ENCODE data around the gene CACNB2. TPM values are rescaled to one million over a fixed set of nuclear protein-coding genes. Genes with fewer than 3 reads are reported as not detected.
A peak's percentile ranks its signal among the peaks of the same experiment; 100 is the strongest.

Gene CACNB2
- 100 to 1,000 TPM in 1 of 4 donors, 10 to 100 TPM in 3; 73.5 to 108 (median 87.2) TPM for total RNA-seq

GRCh38 chr10:18140149-18140956, at the start of gene CACNB2:
CACNB2 (plus strand) TSS chr10:18140424.
- intact Hi-C loops (cut with DNase I), result loop anchor here (5.0 kb wide), 2 partner anchors 62 to 77 kb away; no protein-coding TSS in a partner anchor
- Histone ChIP-seq H3K4me3 (peak within 1 kb of the TSS; percentile 76 to 88 (median 82)), H3K4me1 (peaks cover 20 to 42% (median 41%) of the 10 kb centered on the region in 4 donors), H3K9me3 (no peaks in the 10 kb centered on the region), H3K27me3 (peaks cover 0 to 14% (median 0%) of the 10 kb centered on the region in 4 donors), H3K27ac (replicated peaks in 1 of 4) (peak within 1 kb of the TSS; percentile 96 to 98 (median 97)), H3K36me3 (no peaks in the 10 kb centered on the region)
- TF ChIP-seq POLR2A (IDR thresholded peaks at IDR 0.05; ENCODE audit: low read depth), result peak; percentile 26
- peak; percentile 64 to 91 for TF ChIP-seq POLR2AphosphoS5 (IDR thresholded peaks at IDR 0.05)
- TF ChIP-seq, protein P1, sequence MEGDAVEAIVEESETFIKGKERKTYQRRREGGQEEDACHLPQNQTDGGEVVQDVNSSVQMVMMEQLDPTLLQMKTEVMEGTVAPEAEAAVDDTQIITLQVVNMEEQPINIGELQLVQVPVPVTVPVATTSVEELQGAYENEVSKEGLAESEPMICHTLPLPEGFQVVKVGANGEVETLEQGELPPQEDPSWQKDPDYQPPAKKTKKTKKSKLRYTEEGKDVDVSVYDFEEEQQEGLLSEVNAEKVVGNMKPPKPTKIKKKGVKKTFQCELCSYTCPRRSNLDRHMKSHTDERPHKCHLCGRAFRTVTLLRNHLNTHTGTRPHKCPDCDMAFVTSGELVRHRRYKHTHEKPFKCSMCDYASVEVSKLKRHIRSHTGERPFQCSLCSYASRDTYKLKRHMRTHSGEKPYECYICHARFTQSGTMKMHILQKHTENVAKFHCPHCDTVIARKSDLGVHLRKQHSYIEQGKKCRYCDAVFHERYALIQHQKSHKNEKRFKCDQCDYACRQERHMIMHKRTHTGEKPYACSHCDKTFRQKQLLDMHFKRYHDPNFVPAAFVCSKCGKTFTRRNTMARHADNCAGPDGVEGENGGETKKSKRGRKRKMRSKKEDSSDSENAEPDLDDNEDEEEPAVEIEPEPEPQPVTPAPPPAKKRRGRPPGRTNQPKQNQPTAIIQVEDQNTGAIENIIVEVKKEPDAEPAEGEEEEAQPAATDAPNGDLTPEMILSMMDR (IDR thresholded peaks at IDR 0.05), result peak; percentile 8 to 22 (median 11)
- no peak for TF ChIP-seq EP300 (IDR thresholded peaks at IDR 0.05)
- 2% methylated on average over 9 of the region's 100 CpGs for WGBS
- DNase-seq (ENCODE audit: extremely low spot score), result no peak

GRCh38 chr10:18094332-18094731, 45.9 kb upstream of the CACNB2 start:
- Histone ChIP-seq H3K4me1 (no peaks in the 10 kb centered on the region), H3K27me3 (no peaks in the 10 kb centered on the region), H3K4me3 (no peak overlapping the region), H3K9me3 (no peaks in the 10 kb centered on the region), H3K27ac (replicated peaks in 1 of 4) (no peak overlapping the region), H3K36me3 (no peaks in the 10 kb centered on the region)
- TF ChIP-seq EP300 (IDR thresholded peaks at IDR 0.05), result no peak
- no peak for TF ChIP-seq POLR2AphosphoS5 (IDR thresholded peaks at IDR 0.05)
- TF ChIP-seq, protein P1 (IDR thresholded peaks at IDR 0.05), result no peak
- no peak for TF ChIP-seq POLR2A (IDR thresholded peaks at IDR 0.05; ENCODE audit: low read depth)
- no peak for DNase-seq (ENCODE audit: extremely low spot score)
- 90% methylated on average over 4 of the region's 4 CpGs for WGBS
- intact Hi-C loops (cut with DNase I), result no loop called here

GRCh38 chr10:18094793-18095192, 45.4 kb upstream of the CACNB2 start:
- no peak overlapping the region for H3K27ac ChIP-seq (replicated peaks in 1 of 4)
- no peaks in the 10 kb centered on the region for H3K27me3 ChIP-seq
- intact Hi-C loops (cut with DNase I), result no loop called here
- TF ChIP-seq, protein P1 (IDR thresholded peaks at IDR 0.05), result no peak
- TF ChIP-seq POLR2A (IDR thresholded peaks at IDR 0.05; ENCODE audit: low read depth) (no peak), POLR2AphosphoS5 (IDR thresholded peaks at IDR 0.05) (no peak), EP300 (IDR thresholded peaks at IDR 0.05) (no peak)
- WGBS, result 83% methylated on average over 2 of the region's 2 CpGs
- H3K4me1 ChIP-seq, result no peaks in the 10 kb centered on the region
- H3K4me3 ChIP-seq, result no peak overlapping the region
- H3K9me3 ChIP-seq, result no peaks in the 10 kb centered on the region
- H3K36me3 ChIP-seq, result no peaks in the 10 kb centered on the region
- no peak for DNase-seq (ENCODE audit: extremely low spot score)

GRCh38 chr10:18097524-18097923, 42.7 kb upstream of the CACNB2 start:
- H3K4me1 ChIP-seq, result no peaks in the 10 kb centered on the region
- intact Hi-C loops (cut with DNase I), result no loop called here
- TF ChIP-seq POLR2A (IDR thresholded peaks at IDR 0.05; ENCODE audit: low read depth) (no peak), EP300 (IDR thresholded peaks at IDR 0.05) (no peak), POLR2AphosphoS5 (IDR thresholded peaks at IDR 0.05) (no peak)
- TF ChIP-seq, protein P1 (IDR thresholded peaks at IDR 0.05), result no peak
- H3K4me3 ChIP-seq, result no peak overlapping the region
- H3K36me3 ChIP-seq, result no peaks in the 10 kb centered on the region
- peak; percentile 24 for DNase-seq (ENCODE audit: extremely low spot score)
- 79% methylated on average over 2 of the region's 2 CpGs for WGBS
- no peak overlapping the region for H3K27ac ChIP-seq (replicated peaks in 1 of 4)
- no peaks in the 10 kb centered on the region for H3K9me3 ChIP-seq
- no peaks in the 10 kb centered on the region for H3K27me3 ChIP-seq

Measured in esophagus muscularis mucosa (tissue), 4 donors.